Kidney epithelial cell (primary cell): ENCODE results near the gene ARL5A. TPM values are rescaled to one million over a fixed set of nuclear protein-coding genes. Genes with fewer than 3 reads are reported as not detected.

Experiments used
- DNase-seq: peaks from one replicate; pipeline ENCODE4 v3.0.0-alpha.2; 2010; ENCODE audit warnings: low read depth
- H3K27me3 ChIP-seq: 2 replicates; pipeline ENCODE4 v1.6.0; 2011; ENCODE audit warnings: low read length; ENCODE audit not compliant: control insufficient read depth, insufficient read depth
- H3K36me3 ChIP-seq: 2 replicates; pipeline ENCODE4 v1.5.1; 2011; ENCODE audit warnings: low read length; ENCODE audit not compliant: control insufficient read depth, insufficient read depth
- H3K4me3 ChIP-seq: 2 replicates; pipeline ENCODE4 v1.5.1; 2011; ENCODE audit warnings: low read depth, mild to moderate bottlenecking, control low read depth, low read length
- CTCF ChIP-seq: IDR thresholded peaks from 2 replicates; pipeline ENCODE4 v1.5.1; 2011; ENCODE audit warnings: mild to moderate bottlenecking, moderate library complexity, low read length, control low read depth, inconsistent platforms; ENCODE audit not compliant: insufficient read depth, poor library complexity, severe bottlenecking
- total RNA-seq: library from RNA; depleted of rRNA; stranded (reverse); fragments of >200 nt; gene quantifications from 2 replicates; pipeline ENCODE4 v1.2.3, GENCODE V29; 2015

Gene ARL5A
- total RNA-seq, 1 donor from 2014 or later = 50.4 TPM

GRCh38 chr2:151837926-151838325, 9.7 kb upstream of the ARL5A start:
- TF ChIP-seq CTCF = no peak
- H3K36me3 ChIP-seq = no peaks in the 10 kb centered on the region
- no peak for DNase-seq
- H3K4me3 ChIP-seq = no peak overlapping the region
- H3K27me3 ChIP-seq = no peaks in the 10 kb centered on the region

GRCh38 chr2:151833984-151834383, 5.8 kb upstream of the ARL5A start:
- Histone ChIP-seq H3K4me3 (no peak overlapping the region), H3K27me3 (no peaks in the 10 kb centered on the region), H3K36me3 (no peaks in the 10 kb centered on the region)
- no peak for TF ChIP-seq CTCF
- no peak for DNase-seq

GRCh38 chr2:151830961-151831360, 2.7 kb upstream of the ARL5A start:
- TF ChIP-seq CTCF = no peak

GRCh38 chr2:151828890-151829324, 686 bp upstream of the ARL5A start:
- Histone ChIP-seq H3K27me3 (no peaks in the 10 kb centered on the region), H3K4me3 (peak overlapping the region; percentile 83), H3K36me3 (no peaks in the 10 kb centered on the region)
- TF ChIP-seq CTCF = no peak
- no peak for DNase-seq

More at GRCh38 chr2:151830961-151831360, 2.7 kb upstream of the ARL5A start:
- DNase-seq = no peak
- H3K27me3 ChIP-seq = no peaks in the 10 kb centered on the region
- no peaks in the 10 kb centered on the region for H3K36me3 ChIP-seq
- no peak overlapping the region for H3K4me3 ChIP-seq

GRCh38 chr2:151827564-151828142, 568 bp downstream of the ARL5A start:
- no peaks in the 10 kb centered on the region for H3K36me3 ChIP-seq
- no peaks in the 10 kb centered on the region for H3K27me3 ChIP-seq
- H3K4me3 ChIP-seq = peak overlapping the region; percentile 83
- no peak for TF ChIP-seq CTCF
- DNase-seq = no peak

- DNase-seq = no peak
- Histone ChIP-seq H3K27me3 (no peaks in the 10 kb centered on the region), H3K36me3 (no peaks in the 10 kb centered on the region), H3K4me3 (peak overlapping the region; percentile 83)
- no peak for TF ChIP-seq CTCF
These were observed 1.5 kb downstream of the ARL5A start for GRCh38 chr2:151826737-151827157.
